ENCODE data around the gene MLLT3.

GRCh38 chr9:20558566-20559016, 63.7 kb downstream of the MLLT3 start:
- TF ChIP-seq CTCF (IDR thresholded peaks at IDR 0.05; ENCODE audit: low read depth, low read length) (no peak), EZH2phosphoT487 (IDR thresholded peaks at IDR 0.05; ENCODE audit: low read depth) (no peak)

All from OCI-LY3 (cell line).